Spleen (tissue), 11 donors: ENCODE data around the gene EYA2. TPM values are rescaled to one million over a fixed set of nuclear protein-coding genes. Genes with fewer than 3 reads are reported as not detected.

Source experiments
- DNase-seq: peaks from one replicate; pipeline ENCODE4 v3.0.0-alpha.2; 2020
- H3K27ac ChIP-seq, 8 donors: fragments of 200-600 bp; sonication (generic) in 7 of 8; 1 replicate in 4 of 8; 2 replicates in 4 of 8; pipeline versions ENCODE4 v1.5.0 to v1.8.0; 2016 to 2021; ENCODE audit warnings: inconsistent platforms in 4 of 8, mild to moderate bottlenecking in 4 of 8, moderate library complexity in 1 of 8
- H3K27me3 ChIP-seq, 7 donors: fragments of 200-600 bp; sonication (generic) in 6 of 7; replicated peaks in 1 of 7; 1 replicate in 4 of 7; 2 replicates in 3 of 7; pipeline versions ENCODE4 v1.5.0 to v1.8.0; 2016 to 2021; ENCODE audit warnings: inconsistent platforms in 3 of 7, mild to moderate bottlenecking in 1 of 7
- H3K36me3 ChIP-seq, 6 donors: fragments of 200-600 bp; sonication (generic) in 5 of 6; 1 replicate in 4 of 6; 2 replicates in 2 of 6; pipeline versions ENCODE4 v1.5.0 to v1.8.0; 2016 to 2021; ENCODE audit warnings: inconsistent platforms in 2 of 6
- H3K4me1 ChIP-seq, 6 donors: fragments of 200-600 bp; sonication (generic) in 5 of 6; 1 replicate in 3 of 6; 2 replicates in 3 of 6; pipeline versions ENCODE4 v1.5.0 to v1.8.0; 2016 to 2021; ENCODE audit warnings: inconsistent platforms in 3 of 6
- H3K4me3 ChIP-seq, 8 donors: fragments of 200-600 bp; sonication (generic) in 7 of 8; 1 replicate in 4 of 8; 2 replicates in 4 of 8; pipeline versions ENCODE4 v1.5.0 to v1.8.0; 2016 to 2021; ENCODE audit warnings: inconsistent platforms in 4 of 8, mild to moderate bottlenecking in 4 of 8, moderate library complexity in 2 of 8
- H3K9me3 ChIP-seq, 8 donors: fragments of 200-600 bp; sonication (generic) in 7 of 8; 1 replicate in 4 of 8; 2 replicates in 4 of 8; pipeline versions ENCODE4 v1.5.0 to v1.8.0; 2016 to 2021; ENCODE audit warnings: inconsistent platforms in 4 of 8
- POLR2A ChIP-seq, 3 donors: fragments of 450-650 bp; IDR thresholded peaks; one replicate each; pipeline ENCODE4 v1.5.1; 2017; ENCODE audit warnings: antibody characterized with exemption in 3 of 3, mild to moderate bottlenecking in 1 of 3
- POLR2AphosphoS5 ChIP-seq, 3 donors: sonication (generic); formaldehyde crosslinking; IDR thresholded peaks; one replicate each; pipeline ENCODE4 v1.5.1; 2017; ENCODE audit warnings: antibody characterized with exemption in 3 of 3
- WGBS, 5 donors: extraction: QIAGEN DNeasy Blood & Tissue Kit in 3 of 5; methylation state at CpG; one replicate each; pipeline versions ENCODE4 v1.1.5 to v1.1.7; 2013 to 2018; 5-methylcytosine and 5-hydroxymethylcytosine counted together
- intact Hi-C: fragments of 100-400 bp; cut with DNase I; formaldehyde crosslinking; loops from one replicate; pipeline ENCODE4 v1.15.0; 2023; ENCODE audit warnings: low total_unique reads
- polyA plus RNA-seq, 3 donors: library from polyadenylated mRNA; stranded (reverse); fragments of 200-250 nt; gene quantifications; one replicate each; pipeline ENCODE4 v1.2.1, GENCODE V29; 2013
- total RNA-seq, 7 donors: library from RNA; depleted of rRNA in 3 of 7; stranded (reverse); fragments of >200 nt in 3 of 7; fragmentation: NEBNext Ultra II Directional in 4 of 7; extraction: Animal tissue kit (Norgen Biotek cat#: 25700) in 4 of 7; gene quantifications; one replicate each; pipeline versions ENCODE4 v1.1.0 to v1.2.1, GENCODE V29; 2016 to 2021
- TF ChIP-seq, protein P1 (sequence below), 11 experiments: fragments of 200-600 bp in 7 of 11; fragments of 450-650 bp in 4 of 11; sonication (generic) in 4 of 11; IDR thresholded peaks in 8 of 11; conservative IDR thresholded peaks in 3 of 11; 1 replicate in 7 of 11; 2 replicates in 4 of 11; pipeline versions ENCODE4 v1.4.0 to v1.8.0; 2016 to 2021; ENCODE audit warnings: antibody characterized with exemption in 11 of 11, inconsistent platforms in 4 of 11, mild to moderate bottlenecking in 1 of 11
- donor health status: healthy with polysubstance abuse.
- donor health status: DM: no; HTN: no; CAD: no; lungs with moderate emphysema.
- donor health status: DM: no; HTN: no; CAD: no.
- donor health status: Bipolar disorder and iron deficiency.
- donor health status: healthy.
- donor health status: DM: no; HTN: no; CAD: no.
- donor health status: DM: yes; HTN: yes; CAD: no.

EYA2 gene
- total and polyA plus RNA-seq, 10 donors = 0.26 to 0.76 (median 0.51) TPM; not detected in 1

DNA sequence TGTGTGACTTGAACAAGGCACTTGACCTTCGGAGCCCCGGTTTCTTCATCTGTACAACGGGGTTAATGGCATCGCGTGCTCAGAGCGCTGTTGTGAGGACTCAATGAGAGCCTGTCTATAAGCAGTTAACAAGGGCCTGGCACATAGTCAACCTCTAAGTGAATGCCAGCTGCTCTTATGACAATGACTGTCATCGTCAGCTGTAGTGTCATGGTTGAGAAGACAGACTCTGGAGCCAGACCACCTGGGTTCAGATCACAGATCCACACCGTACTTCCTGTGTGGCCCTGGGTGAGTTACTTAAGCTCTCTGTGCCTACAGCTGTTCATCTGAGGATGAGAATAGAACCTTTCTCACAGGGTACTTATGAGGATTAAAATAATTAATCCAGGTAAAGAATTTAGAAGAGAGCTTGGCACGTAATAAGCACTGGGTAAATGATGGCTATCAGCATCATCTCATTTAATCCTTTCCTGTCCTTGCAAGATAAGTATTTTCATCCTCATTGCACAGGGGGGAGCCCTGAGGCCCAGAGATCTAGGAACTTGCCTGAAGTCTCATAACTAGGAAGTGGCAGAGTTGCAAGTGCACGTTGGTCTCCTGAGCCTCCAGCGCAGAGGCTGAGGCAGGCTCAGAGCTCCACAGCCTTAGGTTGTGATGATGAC lies 105.3 kb downstream of the EYA2 start:
- 61 to 79% (median 73%) methylated on average over 7 to 11 of the region's 11 CpGs for whole genome bisulfite sequencing, 5 donors
- no peak overlapping the region for H3K27ac ChIP-seq
- peak; percentile 22 for DNase-seq
- no peaks in the 10 kb centered on the region for H3K4me1 ChIP-seq
- no peaks in the 10 kb centered on the region for H3K36me3 ChIP-seq
- H3K27me3 ChIP-seq = peaks cover 0 to 34% (median 5%) of the 10 kb centered on the region in 7 donors
- H3K4me3 ChIP-seq = no peak overlapping the region
- intact Hi-C loops = no loop called here
- TF ChIP-seq, protein P1, sequence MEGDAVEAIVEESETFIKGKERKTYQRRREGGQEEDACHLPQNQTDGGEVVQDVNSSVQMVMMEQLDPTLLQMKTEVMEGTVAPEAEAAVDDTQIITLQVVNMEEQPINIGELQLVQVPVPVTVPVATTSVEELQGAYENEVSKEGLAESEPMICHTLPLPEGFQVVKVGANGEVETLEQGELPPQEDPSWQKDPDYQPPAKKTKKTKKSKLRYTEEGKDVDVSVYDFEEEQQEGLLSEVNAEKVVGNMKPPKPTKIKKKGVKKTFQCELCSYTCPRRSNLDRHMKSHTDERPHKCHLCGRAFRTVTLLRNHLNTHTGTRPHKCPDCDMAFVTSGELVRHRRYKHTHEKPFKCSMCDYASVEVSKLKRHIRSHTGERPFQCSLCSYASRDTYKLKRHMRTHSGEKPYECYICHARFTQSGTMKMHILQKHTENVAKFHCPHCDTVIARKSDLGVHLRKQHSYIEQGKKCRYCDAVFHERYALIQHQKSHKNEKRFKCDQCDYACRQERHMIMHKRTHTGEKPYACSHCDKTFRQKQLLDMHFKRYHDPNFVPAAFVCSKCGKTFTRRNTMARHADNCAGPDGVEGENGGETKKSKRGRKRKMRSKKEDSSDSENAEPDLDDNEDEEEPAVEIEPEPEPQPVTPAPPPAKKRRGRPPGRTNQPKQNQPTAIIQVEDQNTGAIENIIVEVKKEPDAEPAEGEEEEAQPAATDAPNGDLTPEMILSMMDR (IDR thresholded peaks at IDR 0.05 in 8 of 11, conservative IDR thresholded peaks at IDR 0.05 in 3 of 11) = no peak
- TF ChIP-seq POLR2AphosphoS5 (IDR thresholded peaks at IDR 0.05) = no peak
- no peak for TF ChIP-seq POLR2A (IDR thresholded peaks at IDR 0.05)
- H3K9me3 ChIP-seq = peaks cover 0 to 8% (median 0%) of the 10 kb centered on the region in 8 donors

DNA sequence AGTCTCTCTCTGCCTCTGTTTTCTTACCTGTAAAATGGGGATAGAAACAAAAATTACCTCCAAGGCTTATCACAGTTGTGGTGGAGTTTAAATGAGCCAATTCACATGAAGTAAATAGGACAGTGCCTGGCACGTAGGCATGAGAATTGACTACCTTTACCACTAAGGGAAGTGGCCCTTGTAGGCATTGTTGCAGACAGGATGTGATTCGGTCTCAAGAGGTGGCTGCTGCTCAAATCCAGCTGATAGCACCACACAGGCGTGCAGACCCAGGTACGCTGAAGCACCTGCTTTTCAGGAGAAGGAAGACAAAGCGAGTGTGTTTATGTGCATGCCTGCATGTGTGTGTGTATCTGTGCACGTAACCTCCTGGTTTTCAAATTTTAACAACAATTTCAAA lies 108.6 kb downstream of the EYA2 start:
- Histone ChIP-seq H3K4me1 (no peaks in the 10 kb centered on the region), H3K9me3 (peaks cover 0 to 8% (median 0%) of the 10 kb centered on the region in 8 donors), H3K36me3 (no peaks in the 10 kb centered on the region), H3K27me3 (peaks cover 0 to 47% (median 5%) of the 10 kb centered on the region in 7 donors), H3K4me3 (no peak overlapping the region), H3K27ac (no peak overlapping the region)
- TF ChIP-seq POLR2AphosphoS5 (IDR thresholded peaks at IDR 0.05) (no peak), POLR2A (IDR thresholded peaks at IDR 0.05) (no peak)
- TF ChIP-seq, protein P1 (IDR thresholded peaks at IDR 0.05 in 8 of 11, conservative IDR thresholded peaks at IDR 0.05 in 3 of 11) = no peak
- peak; percentile 17 for DNase-seq
- intact Hi-C loops = no loop called here
- 69 to 78% (median 70%) methylated on average over 6 of the region's 6 CpGs for WGBS, 5 donors

DNA sequence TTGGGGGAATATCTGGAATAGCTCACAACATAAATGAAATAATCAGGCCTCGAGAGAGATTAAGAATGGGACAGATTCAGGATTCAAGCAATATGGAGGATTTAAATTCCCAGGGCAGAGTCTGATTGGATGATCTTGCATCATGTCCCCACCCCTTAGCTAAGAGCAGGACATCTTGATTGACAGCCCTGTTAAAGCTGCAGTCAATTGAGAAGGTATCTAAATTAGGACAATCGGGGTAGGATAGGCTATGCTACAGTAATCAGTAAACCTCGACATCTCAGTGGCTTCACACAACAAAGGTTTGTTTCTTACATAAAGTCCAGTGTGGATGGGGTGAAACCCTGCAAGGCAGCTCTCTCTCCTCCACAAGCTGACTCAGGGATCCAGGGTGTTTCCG lies 109.5 kb downstream of the EYA2 start:
- Histone ChIP-seq H3K9me3 (peaks cover 0 to 8% (median 0%) of the 10 kb centered on the region in 8 donors), H3K4me3 (no peak overlapping the region), H3K4me1 (no peaks in the 10 kb centered on the region), H3K27me3 (peaks cover 0 to 47% (median 5%) of the 10 kb centered on the region in 7 donors), H3K36me3 (no peaks in the 10 kb centered on the region), H3K27ac (no peak overlapping the region)
- no peak for DNase-seq
- intact Hi-C loops = no loop called here
- 75 to 95% (median 83%) methylated on average over 3 to 4 of the region's 4 CpGs for WGBS, 5 donors
- TF ChIP-seq, protein P1 (IDR thresholded peaks at IDR 0.05 in 8 of 11, conservative IDR thresholded peaks at IDR 0.05 in 3 of 11) = no peak
- TF ChIP-seq POLR2AphosphoS5 (IDR thresholded peaks at IDR 0.05) (no peak), POLR2A (IDR thresholded peaks at IDR 0.05) (no peak)

DNA sequence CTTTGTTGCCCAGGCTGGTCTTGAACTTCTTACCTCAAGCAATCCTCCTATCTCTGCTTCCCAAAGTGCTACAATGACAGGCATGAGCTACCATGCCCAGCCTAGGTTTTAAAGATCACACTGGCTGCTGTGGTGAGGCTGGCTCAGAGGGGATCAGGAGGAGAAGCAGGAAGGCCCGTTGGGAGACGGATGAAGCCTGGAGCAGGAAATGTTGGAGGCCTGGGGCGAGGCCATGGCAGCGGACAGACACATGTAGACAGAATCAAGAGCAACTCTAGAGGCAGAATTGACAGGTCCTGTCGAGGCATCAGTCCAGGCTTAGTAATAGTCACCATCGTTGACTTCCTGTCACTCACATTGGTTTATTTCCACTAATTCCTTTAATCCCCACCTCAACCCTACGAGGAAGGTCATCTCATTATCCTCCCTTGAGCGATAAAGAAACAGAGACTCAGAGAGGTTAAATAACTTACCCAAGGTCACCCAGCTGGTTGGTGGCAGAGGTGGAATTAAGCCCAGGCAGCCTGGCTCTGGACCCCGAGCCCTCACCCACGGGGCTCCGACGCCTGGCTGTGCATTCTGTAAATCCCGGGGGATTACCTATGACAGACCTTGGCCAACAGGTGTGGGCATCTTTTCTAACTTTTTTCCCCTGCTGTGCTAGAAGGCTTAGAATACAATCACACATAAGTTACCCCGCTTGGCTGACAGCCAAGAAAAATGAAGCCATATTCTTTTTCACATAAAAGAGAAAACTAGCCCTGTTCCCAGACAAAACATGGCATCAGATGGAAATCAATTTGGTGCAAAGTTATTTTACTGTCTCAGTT lies 113.4 kb downstream of the EYA2 start:
- TF ChIP-seq, protein P1 (IDR thresholded peaks at IDR 0.05 in 8 of 11, conservative IDR thresholded peaks at IDR 0.05 in 3 of 11) = no peak
- TF ChIP-seq POLR2A (IDR thresholded peaks at IDR 0.05) = no peak
- no peak for TF ChIP-seq POLR2AphosphoS5 (IDR thresholded peaks at IDR 0.05)
- Histone ChIP-seq H3K27me3 (peaks cover 0 to 24% (median 0%) of the 10 kb centered on the region in 7 donors), H3K4me3 (no peak overlapping the region), H3K4me1 (no peaks in the 10 kb centered on the region), H3K9me3 (peaks cover 0 to 8% (median 0%) of the 10 kb centered on the region in 8 donors), H3K27ac (no peak overlapping the region), H3K36me3 (no peaks in the 10 kb centered on the region)
- WGBS, 5 donors = 64 to 83% (median 73%) methylated on average over 14 of the region's 14 CpGs
- intact Hi-C loops = no loop called here
- peak; percentile 29 for DNase-seq
